ENCODE measurements around the gene AGBL4.
"Not testable (repeated sequence)": the region's sequence is repeated elsewhere in the genome, so short reads cannot be mapped to it uniquely, and the experiment has no call there.

AGBL4 gene

GRCh38 chr1:49318218-49318617, 705.5 kb downstream of the AGBL4 start:
- DNase-seq (ENCODE audit: low spot score) (no peak), FAIRE-seq (no peak)

- FAIRE-seq (no peak), DNase-seq (ENCODE audit: low spot score) (no peak)
These were observed 716.3 kb downstream of the AGBL4 start for GRCh38 chr1:49307457-49307856.

GRCh38 chr1:49306507-49307070, 717.2 kb downstream of the AGBL4 start:
- FAIRE-seq, result no peak

GRCh38 chr1:49302400-49302799, 721.4 kb downstream of the AGBL4 start:
- not testable (repeated sequence) for DNase-seq (ENCODE audit: low spot score); FAIRE-seq

More at GRCh38 chr1:49306507-49307070, 717.2 kb downstream of the AGBL4 start:
- no peak for DNase-seq (ENCODE audit: low spot score)

- DNase-seq (ENCODE audit: low spot score), result no peak
These were observed 725.5 kb downstream of the AGBL4 start for GRCh38 chr1:49298304-49298703.

GRCh38 chr1:49297783-49298182, 726.0 kb downstream of the AGBL4 start:
- DNase-seq (ENCODE audit: low spot score) (no peak), FAIRE-seq (no peak)

More at GRCh38 chr1:49298304-49298703, 725.5 kb downstream of the AGBL4 start:
- FAIRE-seq, result no peak

- FAIRE-seq, result no peak
These were observed 729.2 kb downstream of the AGBL4 start for GRCh38 chr1:49294539-49294938.

GRCh38 chr1:49293016-49293415, 730.7 kb downstream of the AGBL4 start:
- FAIRE-seq, result no peak
- DNase-seq (ENCODE audit: low spot score), result no peak

More at GRCh38 chr1:49294539-49294938, 729.2 kb downstream of the AGBL4 start:
- no peak for DNase-seq (ENCODE audit: low spot score)

- DNase-seq (ENCODE audit: low spot score), result not testable (repeated sequence)
These were observed 766.3 kb downstream of the AGBL4 start for GRCh38 chr1:49257211-49258049.

GRCh38 chr1:49252917-49253316, 770.8 kb downstream of the AGBL4 start:
- no peak for DNase-seq (ENCODE audit: low spot score)
- FAIRE-seq, result no peak

More at GRCh38 chr1:49257211-49258049, 766.3 kb downstream of the AGBL4 start:
- FAIRE-seq, result not testable (repeated sequence)

- no peak for FAIRE-seq
- DNase-seq (ENCODE audit: low spot score), result no peak
These were observed 772.6 kb downstream of the AGBL4 start for GRCh38 chr1:49251019-49251784.

- no peak for DNase-seq (ENCODE audit: low spot score)
- FAIRE-seq, result no peak
These were observed 783.0 kb downstream of the AGBL4 start for GRCh38 chr1:49240709-49241221.

GRCh38 chr1:49234988-49235387, 788.8 kb downstream of the AGBL4 start:
- no peak for DNase-seq (ENCODE audit: low spot score)
- no peak for FAIRE-seq

- DNase-seq (ENCODE audit: low spot score), result no peak
- no peak for FAIRE-seq
These were observed 794.2 kb downstream of the AGBL4 start for GRCh38 chr1:49229555-49229954.

- FAIRE-seq, result no peak
- DNase-seq (ENCODE audit: low spot score), result no peak
These were observed 797.0 kb downstream of the AGBL4 start for GRCh38 chr1:49226758-49227157.

GRCh38 chr1:49225464-49225863, 798.3 kb downstream of the AGBL4 start:
- no peak for DNase-seq (ENCODE audit: low spot score)
- no peak for FAIRE-seq

- DNase-seq (ENCODE audit: low spot score), result no peak
- no peak for FAIRE-seq
These were observed 810.5 kb downstream of the AGBL4 start for GRCh38 chr1:49213301-49213700.

- FAIRE-seq (no peak), DNase-seq (ENCODE audit: low spot score) (no peak)
These were observed 815.0 kb downstream of the AGBL4 start for GRCh38 chr1:49208712-49209111.

GRCh38 chr1:49204720-49205119, 819.0 kb downstream of the AGBL4 start:
- FAIRE-seq, result no peak
- no peak for DNase-seq (ENCODE audit: low spot score)

- FAIRE-seq, result no peak
These were observed 823.0 kb downstream of the AGBL4 start for GRCh38 chr1:49200738-49201137.

GRCh38 chr1:49199564-49199963, 824.2 kb downstream of the AGBL4 start:
- no peak for FAIRE-seq

More at GRCh38 chr1:49200738-49201137, 823.0 kb downstream of the AGBL4 start:
- DNase-seq (ENCODE audit: low spot score), result no peak

GRCh38 chr1:49197081-49197480, 826.7 kb downstream of the AGBL4 start:
- DNase-seq (ENCODE audit: low spot score), result no peak

More at GRCh38 chr1:49199564-49199963, 824.2 kb downstream of the AGBL4 start:
- no peak for DNase-seq (ENCODE audit: low spot score)

More at GRCh38 chr1:49197081-49197480, 826.7 kb downstream of the AGBL4 start:
- FAIRE-seq, result no peak

Data from RCC 7860 (cell line).